Measurements from ENCODE around the gene AMMECR1.

DNA sequence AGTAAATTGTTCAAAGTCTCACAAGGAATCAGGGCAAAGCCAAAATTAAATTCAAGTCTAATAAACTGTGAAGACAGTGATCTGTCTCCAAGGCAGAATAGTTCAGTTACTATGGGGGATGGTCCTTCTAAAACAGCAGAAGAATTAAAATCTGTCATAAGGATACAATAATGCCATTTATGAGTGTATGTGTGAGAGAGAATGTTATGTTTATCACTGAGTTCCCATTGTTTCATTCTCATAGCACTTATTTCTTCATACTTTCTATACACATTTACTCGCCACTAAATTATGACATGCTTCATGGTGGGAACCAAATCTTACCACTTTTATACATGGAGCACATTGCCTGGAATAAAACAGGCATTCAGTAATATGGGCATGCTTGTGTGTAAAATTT lies 102.5 kb downstream of the AMMECR1 start:
- TF ChIP-seq CTCF (IDR thresholded peaks at IDR 0.05) (no peak), POLR2A (IDR thresholded peaks at IDR 0.05; ENCODE audit: low read depth) (no peak)
